OCI-LY7 (cell line): Measurements from ENCODE around the gene CDH22. TPM values are rescaled to one million over a fixed set of nuclear protein-coding genes. Genes with fewer than 3 reads are reported as not detected.

ENCODE experiments used
- BruUV-seq: library from RNA; stranded (reverse); fragments of 400-500 nt; replicated peaks from 2 replicates; lab custom pipeline; 2021; lab: Mats Ljungman, UMichigan
- CTCF ChIA-PET: fragments of 300-600 bp; sonication (Branson Sonifier 250); formaldehyde crosslinking; loops from one replicate; lab custom pipeline; 2022; ENCODE audit warnings: antibody characterized with exemption; ENCODE audit not compliant: unreplicated experiment; lab: Charles Lee
- POLR2A ChIA-PET: fragments of 300-600 bp; sonication (Branson Sonifier 250); formaldehyde crosslinking; loops from one replicate; lab custom pipeline; 2022; ENCODE audit warnings: antibody characterized with exemption; lab: Charles Lee
- DNase-seq: peaks from one replicate; pipeline ENCODE4 v3.0.0-alpha.2; 2015; ENCODE audit warnings: low spot score
- H2AFZ ChIP-seq: fragments of 200-600 bp; sonication (generic), shearing (Covaris generic); 2 replicates; pipeline ENCODE4 v1.6.1; 2014; ENCODE audit warnings: mild to moderate bottlenecking, antibody characterized with exemption, low read length, moderate library complexity
- H3K27ac ChIP-seq: fragments of 200-600 bp; sonication (generic); 2 replicates; pipeline ENCODE4 v1.5.1; 2014; ENCODE audit warnings: mixed run types, low read depth, mild to moderate bottlenecking, moderate library complexity, low read length, inconsistent platforms; ENCODE audit not compliant: poor library complexity, severe bottlenecking
- H3K36me3 ChIP-seq: fragments of 200-600 bp; sonication (generic); 2 replicates; pipeline ENCODE4 v1.6.1; 2014; ENCODE audit warnings: mild to moderate bottlenecking, antibody characterized with exemption, low read length, moderate library complexity, mixed read lengths; ENCODE audit not compliant: insufficient read depth
- H3K4me1 ChIP-seq: fragments of 200-600 bp; sonication (generic); 2 replicates; pipeline ENCODE4 v1.5.1; 2014; ENCODE audit warnings: mild to moderate bottlenecking, low read length; ENCODE audit not compliant: insufficient read depth, poor library complexity, severe bottlenecking
- H3K4me2 ChIP-seq: fragments of 200-600 bp; sonication (generic); 2 replicates; pipeline ENCODE4 v1.6.1; 2014; ENCODE audit warnings: mild to moderate bottlenecking, low read length
- H3K4me3 ChIP-seq: fragments of 200-600 bp; sonication (generic); 2 replicates; pipeline ENCODE4 v1.5.1; 2014; ENCODE audit warnings: mild to moderate bottlenecking, low read depth, low read length; ENCODE audit not compliant: poor library complexity, severe bottlenecking
- H3K79me2 ChIP-seq: fragments of 200-600 bp; sonication (generic); 2 replicates; pipeline ENCODE4 v1.6.1; 2016; ENCODE audit warnings: low read depth, mild to moderate bottlenecking, low read length, moderate library complexity, mixed read lengths; ENCODE audit not compliant: insufficient read depth
- H3K9me2 ChIP-seq: fragments of 200-600 bp; sonication (generic); 2 replicates; pipeline ENCODE4 v1.6.1; 2016; ENCODE audit warnings: mild to moderate bottlenecking, low read length, mixed read lengths; ENCODE audit not compliant: insufficient read depth
- H3K9me3 ChIP-seq: fragments of 200-600 bp; sonication (generic); 2 replicates; pipeline ENCODE4 v1.6.1; 2014; ENCODE audit warnings: mild to moderate bottlenecking, mixed run types, low read length, mixed read lengths
- H4K20me1 ChIP-seq: fragments of 200-600 bp; sonication (generic); 2 replicates; pipeline ENCODE4 v1.6.1; 2014; ENCODE audit warnings: mild to moderate bottlenecking, antibody characterized with exemption, low read length, moderate library complexity, mixed read lengths; ENCODE audit not compliant: insufficient read depth
- CTCF ChIP-seq: fragments of 200-600 bp; sonication (generic); conservative IDR thresholded peaks from 2 replicates; pipeline ENCODE4 v1.5.1; 2014; ENCODE audit warnings: mild to moderate bottlenecking, antibody characterized with exemption, low read length, moderate library complexity, mixed read lengths
- EZH2phosphoT487 ChIP-seq: fragments of 200-600 bp; sonication (generic); IDR thresholded peaks from 2 replicates; pipeline ENCODE4 v1.6.1; 2018; ENCODE audit warnings: low read depth, borderline replicate concordance, mild to moderate bottlenecking, mixed run types, antibody characterized with exemption, low read length, moderate library complexity, mixed read lengths
- intact Hi-C: fragments of 100-400 bp; cut with micrococcal nuclease; formaldehyde crosslinking; loops from one replicate; pipeline ENCODE4 v1.10.0; 2022; ENCODE audit not compliant: unreplicated experiment
- total RNA-seq, 2 experiments: library from RNA; depleted of rRNA in 1 of 2; stranded (reverse); fragments of >200 nt in 1 of 2; shearing (Covaris generic) in 1 of 2; gene quantifications; 2 replicates each; pipeline ENCODE4 v1.2.3, GENCODE V29; 2014 to 2022

The CDH22 gene
- total RNA-seq, 2 experiments from 2014 or later, result not detected

GRCh38 chr20:46237227-46237626 lies 71.1 kb downstream of the CDH22 start:
- CTCF ChIA-PET, result no interaction called here
- H3K4me2 ChIP-seq, result no peak overlapping the region
- intact Hi-C loops, result no loop called here
- no peak for DNase-seq
- no peaks in the 10 kb centered on the region for H3K36me3 ChIP-seq
- no peak overlapping the region for H2AFZ ChIP-seq
- BruUV-seq, result no TSS peak
- no peaks in the 10 kb centered on the region for H3K79me2 ChIP-seq
- no peak overlapping the region for H3K27ac ChIP-seq
- H4K20me1 ChIP-seq, result no peaks in the 10 kb centered on the region
- no peaks in the 10 kb centered on the region for H3K9me2 ChIP-seq
- no peak for TF ChIP-seq EZH2phosphoT487
- no peak for TF ChIP-seq CTCF
- POLR2A ChIA-PET, result interaction anchor here (0.6 kb wide), 2 partner anchors 126 to 644 kb away, joined by 3 read pairs; no protein-coding TSS in a partner anchor
- H3K4me3 ChIP-seq, result no peak overlapping the region
- no peaks in the 10 kb centered on the region for H3K4me1 ChIP-seq
- H3K9me3 ChIP-seq, result no peaks in the 10 kb centered on the region

GRCh38 chr20:46235077-46235476 lies 73.2 kb downstream of the CDH22 start:
- Histone ChIP-seq H3K9me3 (no peaks in the 10 kb centered on the region), H3K9me2 (no peaks in the 10 kb centered on the region), H3K4me3 (no peak overlapping the region), H3K36me3 (no peaks in the 10 kb centered on the region), H3K79me2 (no peaks in the 10 kb centered on the region), H3K4me2 (no peak overlapping the region), H3K27ac (no peak overlapping the region), H3K4me1 (no peaks in the 10 kb centered on the region), H4K20me1 (no peaks in the 10 kb centered on the region), H2AFZ (no peak overlapping the region)
- TF ChIP-seq EZH2phosphoT487, result no peak
- ChIA-PET CTCF (no interaction called here), POLR2A (no interaction called here)
- intact Hi-C loops, result no loop called here
- DNase-seq, result no peak
- no TSS peak for BruUV-seq

- H3K27ac ChIP-seq, result no peak overlapping the region
- BruUV-seq, result no TSS peak
- H2AFZ ChIP-seq, result no peak overlapping the region
- no peaks in the 10 kb centered on the region for H3K9me2 ChIP-seq
- no peaks in the 10 kb centered on the region for H3K79me2 ChIP-seq
- intact Hi-C loops, result no loop called here
- CTCF ChIA-PET, result no interaction called here
- H3K9me3 ChIP-seq, result no peaks in the 10 kb centered on the region
- no peak for DNase-seq
- no peaks in the 10 kb centered on the region for H3K4me1 ChIP-seq
- POLR2A ChIA-PET, result no interaction called here
- H3K4me2 ChIP-seq, result no peak overlapping the region
- no peak for TF ChIP-seq EZH2phosphoT487
- no peak for TF ChIP-seq CTCF
- H3K36me3 ChIP-seq, result no peaks in the 10 kb centered on the region
- H3K4me3 ChIP-seq, result no peak overlapping the region
- H4K20me1 ChIP-seq, result no peaks in the 10 kb centered on the region
Measured at GRCh38 chr20:46233701-46234100, 74.6 kb downstream of the CDH22 start.
